ENCODE data around the gene PZP.
A peak's percentile ranks its signal among the peaks of the same experiment; 100 is the strongest.
"Not testable (repeated sequence)": the region's sequence is repeated elsewhere in the genome, so short reads cannot be mapped to it uniquely, and the experiment has no call there.

The PZP gene

DNA sequence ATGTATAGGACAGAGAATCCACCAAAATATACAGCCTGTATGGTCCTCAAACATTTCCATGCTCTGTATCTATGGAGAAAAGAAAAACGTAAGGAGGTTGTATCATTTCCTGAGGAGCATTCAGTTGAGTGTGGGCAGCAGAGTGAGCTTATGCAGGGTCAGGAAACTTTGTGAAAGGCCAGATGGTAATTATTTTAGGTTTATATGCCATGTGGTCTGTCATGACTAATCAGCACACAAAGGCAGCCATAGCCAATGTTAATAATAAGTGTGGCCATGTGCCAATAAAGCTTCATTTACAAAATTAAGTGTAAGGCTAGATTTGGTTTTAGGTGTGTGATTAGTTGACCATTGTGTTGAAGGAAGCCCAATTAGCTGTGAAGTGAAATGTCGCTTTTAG is 59.3 kb downstream of the PZP start:
- no peak overlapping the region for H3K27ac Mint-ChIP-seq
- H3K36me3 Mint-ChIP-seq (ENCODE audit: low read depth) = peaks cover 12% of the 10 kb centered on the region
- H3K27me3 Mint-ChIP-seq = no peaks in the 10 kb centered on the region
- H3K9me3 Mint-ChIP-seq = peaks cover 12% of the 10 kb centered on the region
- no peak overlapping the region for H3K4me3 Mint-ChIP-seq
- peaks cover 21% of the 10 kb centered on the region for H3K4me1 Mint-ChIP-seq (ENCODE audit: low read depth)

DNA sequence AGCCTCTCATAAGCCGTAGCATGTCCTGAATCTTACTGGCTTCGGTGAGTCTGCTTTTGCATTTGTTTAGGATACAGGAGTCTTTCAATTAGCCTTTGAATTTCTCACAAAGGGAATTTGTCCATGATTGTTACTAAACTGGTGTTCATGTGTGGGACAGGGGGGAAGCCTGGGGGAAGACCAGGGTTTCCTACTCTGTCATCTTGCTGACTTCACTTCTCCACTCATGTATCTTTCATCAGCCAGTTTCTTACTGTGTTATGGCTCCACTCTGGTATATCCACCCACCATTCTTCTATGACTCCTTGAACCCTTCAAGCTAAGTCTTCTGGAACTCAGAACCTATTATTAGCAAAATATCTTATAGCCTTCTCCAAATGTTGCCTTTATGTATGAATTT is 60.7 kb downstream of the PZP start:
- Mint-ChIP-seq H3K9me3 (peaks cover 14% of the 10 kb centered on the region), H3K36me3 (ENCODE audit: low read depth) (peaks cover 12% of the 10 kb centered on the region), H3K27me3 (no peaks in the 10 kb centered on the region), H3K4me1 (ENCODE audit: low read depth) (peaks cover 21% of the 10 kb centered on the region), H3K27ac (peak overlapping the region; percentile 33), H3K4me3 (no peak overlapping the region)

GRCh38 chr12:9144730-9145106 is 63.5 kb downstream of the PZP start:
- Mint-ChIP-seq H3K9me3 (peaks cover 14% of the 10 kb centered on the region), H3K27me3 (no peaks in the 10 kb centered on the region), H3K36me3 (ENCODE audit: low read depth) (peaks cover 12% of the 10 kb centered on the region), H3K4me3 (no peak overlapping the region), H3K27ac (no peak overlapping the region), H3K4me1 (ENCODE audit: low read depth) (peaks cover 21% of the 10 kb centered on the region)

DNA sequence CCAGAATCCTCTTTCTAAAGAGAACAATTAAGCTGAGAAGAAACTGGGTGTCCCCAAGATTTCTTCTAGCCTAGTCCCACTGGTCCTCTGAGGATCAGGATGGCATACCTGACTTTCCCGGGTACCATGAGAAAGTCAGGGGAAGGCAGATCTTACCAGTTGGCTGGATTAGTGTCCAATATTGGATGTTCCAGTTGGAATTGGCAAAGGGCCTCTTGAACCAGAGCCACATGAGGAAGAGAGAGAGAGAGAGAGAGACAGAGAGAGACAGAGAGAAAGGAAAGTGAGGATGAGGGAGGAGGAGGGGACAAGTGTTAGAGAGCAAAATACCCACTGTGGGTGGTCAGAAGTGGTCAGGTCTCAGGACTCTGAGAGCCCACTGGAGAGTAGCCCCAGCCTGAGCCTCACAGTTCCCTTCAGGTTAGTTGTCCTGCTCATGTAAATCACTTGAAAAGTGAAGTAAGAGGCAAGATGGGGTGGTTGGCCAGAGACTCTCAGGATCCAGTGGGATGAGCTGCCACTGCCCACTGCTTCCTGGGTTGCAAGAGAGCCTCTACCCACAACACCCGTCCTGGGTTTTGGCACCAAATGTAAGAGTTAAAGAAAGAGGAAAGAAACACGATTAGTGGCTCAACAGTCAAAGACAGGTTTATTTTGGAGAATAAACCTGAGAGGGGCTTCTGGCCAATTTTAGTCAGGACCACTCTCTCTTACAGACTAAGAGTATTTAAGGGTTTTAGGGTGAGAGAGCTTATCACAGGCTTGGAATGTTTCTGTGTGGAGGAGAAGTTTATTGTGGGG is 64.1 kb downstream of the PZP start:
- Mint-ChIP-seq H3K9me3 (peaks cover 14% of the 10 kb centered on the region), H3K27me3 (no peaks in the 10 kb centered on the region), H3K4me3 (no peak overlapping the region), H3K27ac (no peak overlapping the region), H3K4me1 (ENCODE audit: low read depth) (peaks cover 21% of the 10 kb centered on the region), H3K36me3 (ENCODE audit: low read depth) (peaks cover 12% of the 10 kb centered on the region)

DNA sequence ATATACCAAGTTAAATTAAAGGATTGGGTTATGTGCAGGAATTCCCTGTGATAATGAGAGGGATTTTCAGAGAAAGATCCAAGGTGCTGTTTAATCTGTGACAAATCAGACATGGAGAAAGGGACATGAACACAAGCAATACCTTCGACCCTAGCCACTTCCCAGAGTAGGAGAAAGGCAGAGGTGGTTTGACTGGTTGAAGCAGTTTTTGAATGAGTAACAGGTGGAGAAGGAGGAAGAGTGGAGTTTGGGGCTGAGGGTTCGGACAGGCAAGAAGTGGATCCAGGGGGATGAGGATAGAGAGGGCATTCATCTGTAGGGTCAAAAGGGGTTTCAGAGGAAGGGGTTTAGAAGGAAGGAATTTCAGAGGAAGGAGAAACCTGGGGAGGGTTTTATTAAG is 65.1 kb downstream of the PZP start:
- no peaks in the 10 kb centered on the region for H3K27me3 Mint-ChIP-seq
- H3K4me3 Mint-ChIP-seq = no peak overlapping the region
- no peak overlapping the region for H3K27ac Mint-ChIP-seq
- peaks cover 14% of the 10 kb centered on the region for H3K9me3 Mint-ChIP-seq
- peaks cover 21% of the 10 kb centered on the region for H3K4me1 Mint-ChIP-seq (ENCODE audit: low read depth)
- peaks cover 12% of the 10 kb centered on the region for H3K36me3 Mint-ChIP-seq (ENCODE audit: low read depth)

DNA sequence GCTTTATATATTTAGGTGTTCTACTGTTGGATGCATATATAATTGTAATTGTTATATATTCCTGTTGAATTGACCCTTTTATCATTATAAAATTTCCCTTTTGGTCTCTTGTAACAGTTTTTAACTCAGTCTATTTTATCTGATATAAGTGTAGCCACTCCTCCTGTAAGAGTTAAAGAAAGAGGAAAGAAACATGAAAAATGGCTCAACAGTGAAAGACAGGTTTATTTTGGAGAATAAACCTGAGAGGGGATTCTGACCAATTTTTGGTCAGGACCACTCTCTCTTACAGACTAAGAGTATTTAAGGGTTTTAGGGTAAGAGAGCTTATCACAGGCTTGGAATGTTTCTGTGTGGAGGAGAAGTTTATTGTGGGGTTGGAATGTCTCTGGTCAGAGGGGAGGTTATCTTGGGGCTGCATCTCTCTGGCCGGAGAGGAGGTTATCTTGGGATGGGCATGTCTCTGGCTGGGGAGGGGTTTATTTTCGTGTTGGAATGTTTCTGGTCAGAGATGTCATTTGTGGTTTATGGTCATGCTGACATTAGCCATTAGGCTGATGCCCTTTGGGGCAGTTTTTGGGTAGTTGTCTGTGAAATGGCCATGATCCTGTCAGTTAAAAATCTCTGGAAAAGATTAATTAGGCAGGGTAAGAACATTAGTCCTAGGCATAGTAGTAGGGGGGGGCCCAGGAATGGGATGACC is 68.5 kb downstream of the PZP start:
- not testable (repeated sequence) for H3K36me3 Mint-ChIP-seq (ENCODE audit: low read depth); H3K27ac Mint-ChIP-seq; H3K27me3 Mint-ChIP-seq; H3K9me3 Mint-ChIP-seq; H3K4me3 Mint-ChIP-seq; H3K4me1 Mint-ChIP-seq (ENCODE audit: low read depth)

GRCh38 chr12:9135903-9136310 is 72.3 kb downstream of the PZP start:
- no peaks in the 10 kb centered on the region for H3K36me3 Mint-ChIP-seq (ENCODE audit: low read depth)
- no peak overlapping the region for H3K27ac Mint-ChIP-seq
- no peaks in the 10 kb centered on the region for H3K27me3 Mint-ChIP-seq
- peaks cover 1% of the 10 kb centered on the region for H3K9me3 Mint-ChIP-seq
- H3K4me1 Mint-ChIP-seq (ENCODE audit: low read depth) = no peaks in the 10 kb centered on the region
- no peak overlapping the region for H3K4me3 Mint-ChIP-seq

DNA sequence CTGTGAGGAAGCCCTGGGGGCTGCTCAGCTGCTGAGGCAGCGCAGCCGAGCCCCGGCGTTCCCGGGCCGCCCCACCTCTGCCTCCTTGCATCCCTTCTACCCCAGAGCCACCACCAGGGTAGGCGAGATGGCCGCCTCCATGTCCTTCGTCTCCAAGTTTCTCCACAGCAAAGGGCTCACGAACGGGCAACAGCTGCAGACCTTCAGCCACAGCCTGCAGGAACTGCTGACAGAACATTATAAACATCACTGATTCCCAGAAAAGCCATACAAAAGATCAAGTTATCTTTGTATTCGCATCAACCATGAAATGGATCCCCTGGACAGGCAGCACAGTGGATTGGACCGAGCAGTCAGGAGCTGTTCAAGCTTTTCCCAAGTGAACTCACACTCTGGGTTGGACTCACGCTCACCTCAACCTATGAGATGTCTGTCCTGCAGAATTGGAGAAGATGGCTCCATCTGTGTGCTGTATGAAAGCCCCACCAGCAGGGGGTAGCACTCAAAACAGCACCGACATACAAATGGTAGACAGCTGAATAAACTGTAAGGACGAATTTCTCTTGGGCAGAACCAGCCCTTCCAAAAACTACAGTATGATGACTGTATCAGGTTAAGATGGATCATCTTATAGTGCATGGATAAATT is 73.1 kb downstream of the PZP start:
- H3K27ac Mint-ChIP-seq = no peak overlapping the region
- H3K27me3 Mint-ChIP-seq = no peaks in the 10 kb centered on the region
- H3K4me1 Mint-ChIP-seq (ENCODE audit: low read depth) = no peaks in the 10 kb centered on the region
- H3K4me3 Mint-ChIP-seq = no peak overlapping the region
- no peaks in the 10 kb centered on the region for H3K36me3 Mint-ChIP-seq (ENCODE audit: low read depth)
- H3K9me3 Mint-ChIP-seq = peaks cover 9% of the 10 kb centered on the region

- Mint-ChIP-seq H3K36me3 (ENCODE audit: low read depth) (peaks cover 3% of the 10 kb centered on the region), H3K27ac (peak overlapping the region; percentile 33)
These were observed 74.8 kb downstream of the PZP start for GRCh38 chr12:9133216-9133916.

DNA sequence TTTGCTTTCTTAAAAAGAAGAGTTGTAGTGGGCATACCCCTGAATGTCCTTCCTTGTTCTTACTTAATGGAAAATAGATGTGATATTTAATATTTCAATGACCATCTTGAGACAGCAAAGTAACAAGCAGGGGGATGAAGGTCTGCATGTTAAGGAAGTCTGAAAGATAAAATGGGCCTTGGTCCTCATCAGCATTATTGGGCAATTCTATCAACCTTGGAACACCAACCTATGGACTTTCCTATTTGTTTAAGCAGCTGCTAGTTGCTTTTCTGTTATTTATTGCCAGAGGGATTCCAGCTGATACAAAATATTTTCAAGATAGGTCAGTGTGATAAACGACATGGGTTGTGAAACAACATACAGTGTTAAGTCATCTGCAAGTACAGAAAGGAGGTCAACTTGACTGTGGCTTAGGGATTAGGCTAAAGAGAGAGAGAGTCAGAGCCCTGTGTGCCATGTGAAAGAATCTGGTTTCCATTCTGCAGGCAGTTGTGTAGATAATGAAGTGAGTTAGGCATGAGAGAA is 76.1 kb downstream of the PZP start:
- H3K27me3 Mint-ChIP-seq = no peaks in the 10 kb centered on the region
- peaks cover 9% of the 10 kb centered on the region for H3K9me3 Mint-ChIP-seq
- no peaks in the 10 kb centered on the region for H3K4me1 Mint-ChIP-seq (ENCODE audit: low read depth)

More at GRCh38 chr12:9133216-9133916, 74.8 kb downstream of the PZP start:
- Mint-ChIP-seq H3K9me3 (peaks cover 9% of the 10 kb centered on the region), H3K27me3 (no peaks in the 10 kb centered on the region), H3K4me1 (ENCODE audit: low read depth) (no peaks in the 10 kb centered on the region), H3K4me3 (no peak overlapping the region)

DNA sequence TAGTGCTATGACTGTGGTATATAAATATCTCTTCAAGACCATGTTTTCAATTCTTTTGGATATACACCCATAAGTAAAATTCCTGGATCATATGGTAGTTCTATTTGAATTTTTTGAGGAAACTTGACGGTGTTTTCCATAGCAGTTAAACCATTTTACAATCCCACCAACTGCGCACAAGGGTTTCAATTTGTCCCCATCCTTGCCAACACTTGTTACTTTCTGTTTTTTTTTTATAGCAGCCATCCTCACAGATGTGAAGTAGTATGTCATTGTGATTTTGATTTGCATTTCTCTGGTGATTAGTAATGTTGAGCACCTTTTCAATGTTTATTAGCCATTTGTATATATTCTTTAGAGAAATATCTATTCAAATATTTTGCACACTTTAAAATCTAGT is 78.0 kb downstream of the PZP start:
- Mint-ChIP-seq H3K27ac (no peak overlapping the region), H3K4me1 (ENCODE audit: low read depth) (no peaks in the 10 kb centered on the region), H3K4me3 (no peak overlapping the region), H3K36me3 (ENCODE audit: low read depth) (peaks cover 3% of the 10 kb centered on the region), H3K27me3 (no peaks in the 10 kb centered on the region), H3K9me3 (peaks cover 9% of the 10 kb centered on the region)

More for the DNA sequence above, 76.1 kb downstream of the PZP start:
- Mint-ChIP-seq H3K4me3 (no peak overlapping the region), H3K27ac (no peak overlapping the region), H3K36me3 (ENCODE audit: low read depth) (peaks cover 3% of the 10 kb centered on the region)

- H3K9me3 Mint-ChIP-seq = peaks cover 9% of the 10 kb centered on the region
- peaks cover 3% of the 10 kb centered on the region for H3K36me3 Mint-ChIP-seq (ENCODE audit: low read depth)
- no peaks in the 10 kb centered on the region for H3K27me3 Mint-ChIP-seq
- no peaks in the 10 kb centered on the region for H3K4me1 Mint-ChIP-seq (ENCODE audit: low read depth)
- no peak overlapping the region for H3K27ac Mint-ChIP-seq
- no peak overlapping the region for H3K4me3 Mint-ChIP-seq
These were observed 80.1 kb downstream of the PZP start for GRCh38 chr12:9127936-9128663.

- no peak overlapping the region for H3K27ac Mint-ChIP-seq
- H3K27me3 Mint-ChIP-seq = no peaks in the 10 kb centered on the region
- H3K4me3 Mint-ChIP-seq = no peak overlapping the region
- H3K4me1 Mint-ChIP-seq (ENCODE audit: low read depth) = no peaks in the 10 kb centered on the region
- peaks cover 9% of the 10 kb centered on the region for H3K9me3 Mint-ChIP-seq
- H3K36me3 Mint-ChIP-seq (ENCODE audit: low read depth) = peaks cover 3% of the 10 kb centered on the region
These were observed 80.7 kb downstream of the PZP start for GRCh38 chr12:9127484-9127883.

- Mint-ChIP-seq H3K36me3 (ENCODE audit: low read depth) (peaks cover 3% of the 10 kb centered on the region), H3K4me1 (ENCODE audit: low read depth) (no peaks in the 10 kb centered on the region), H3K27me3 (no peaks in the 10 kb centered on the region), H3K27ac (no peak overlapping the region), H3K9me3 (no peaks in the 10 kb centered on the region), H3K4me3 (no peak overlapping the region)
These were observed 83.7 kb downstream of the PZP start for GRCh38 chr12:9124383-9125031.
